Head of caudate nucleus (tissue), 42 donors: ENCODE results near the gene CCDC194.

Experiments used
- DNase-seq, 42 donors: peaks; one replicate each; pipeline versions ENCODE4 v3.0.0 to v3.0.0-alpha.2; 2020 to 2021; ENCODE audit warnings: mixed read lengths in 7 of 42
- intact Hi-C: fragments of 100-400 bp; cut with DNase I; formaldehyde crosslinking; loops from one replicate; pipeline ENCODE4 v1.15.0; 2022

The CCDC194 gene, protein sequence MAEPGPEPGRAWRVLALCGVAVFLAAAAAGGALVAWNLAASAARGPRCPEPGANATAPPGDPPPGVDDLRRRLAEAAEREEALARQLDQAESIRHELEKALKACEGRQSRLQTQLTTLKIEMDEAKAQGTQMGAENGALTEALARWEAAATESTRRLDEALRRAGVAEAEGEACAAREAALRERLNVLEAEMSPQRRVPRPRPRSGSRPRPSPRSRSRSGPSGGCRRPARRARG

GRCh38 chr19:17393914-17394313 is at the start of gene CCDC194:
Gene CCDC194, minus strand, starts transcription at chr19:17394196. Its CDS starts 38 bp downstream, at chr19:17394158.
- intact Hi-C loops = no loop called here

GRCh38 chr19:17441241-17442021 is 47.4 kb upstream of the CCDC194 start:
- intact Hi-C loops = no loop called here
- DNase-seq = peak in 7 of 42 donors; percentile 15 to 50 (median 28)

More at GRCh38 chr19:17393914-17394313, at the start of gene CCDC194:
- DNase-seq = no peak

DNA sequence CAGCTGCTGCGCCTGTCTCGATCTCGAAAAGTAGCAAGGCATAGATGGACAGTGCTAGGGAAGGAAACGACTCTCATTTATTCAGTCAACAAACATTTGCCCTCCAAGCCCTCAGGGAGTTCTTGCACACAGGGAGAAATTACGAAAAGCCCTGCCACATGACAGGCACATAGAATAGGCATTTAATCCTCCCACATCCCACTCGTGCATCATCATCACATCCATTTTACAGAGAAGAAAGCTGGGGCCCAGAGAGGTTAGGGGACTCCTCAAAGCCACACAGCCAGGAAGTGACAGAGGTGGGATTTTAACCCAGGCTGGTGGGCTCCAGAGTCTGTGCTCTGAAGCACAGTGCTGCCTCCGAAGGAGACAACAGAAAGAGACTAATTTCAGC is 42.9 kb upstream of the CCDC194 start:
- no peak for DNase-seq
- intact Hi-C loops = no loop called here

GRCh38 chr19:17436094-17436873 is 42.3 kb upstream of the CCDC194 start:
- DNase-seq = no peak
- intact Hi-C loops = no loop called here

GRCh38 chr19:17435218-17435617 is 41.2 kb upstream of the CCDC194 start:
- DNase-seq = no peak
- intact Hi-C loops = no loop called here

GRCh38 chr19:17431417-17431816 is 37.4 kb upstream of the CCDC194 start:
- DNase-seq = no peak
- intact Hi-C loops = no loop called here

- intact Hi-C loops = no loop called here
- no peak for DNase-seq
Measured at GRCh38 chr19:17429641-17430113, 35.7 kb upstream of the CCDC194 start.

- peak in 36 of 42 donors; percentile 19 to 78 (median 44) for DNase-seq
- intact Hi-C loops = no loop called here
Measured at GRCh38 chr19:17424743-17425365, 30.9 kb upstream of the CCDC194 start.

GRCh38 chr19:17423429-17424208 is 29.6 kb upstream of the CCDC194 start:
- intact Hi-C loops = no loop called here
- peak in 1 of 42 donors; percentile 10 for DNase-seq

DNA sequence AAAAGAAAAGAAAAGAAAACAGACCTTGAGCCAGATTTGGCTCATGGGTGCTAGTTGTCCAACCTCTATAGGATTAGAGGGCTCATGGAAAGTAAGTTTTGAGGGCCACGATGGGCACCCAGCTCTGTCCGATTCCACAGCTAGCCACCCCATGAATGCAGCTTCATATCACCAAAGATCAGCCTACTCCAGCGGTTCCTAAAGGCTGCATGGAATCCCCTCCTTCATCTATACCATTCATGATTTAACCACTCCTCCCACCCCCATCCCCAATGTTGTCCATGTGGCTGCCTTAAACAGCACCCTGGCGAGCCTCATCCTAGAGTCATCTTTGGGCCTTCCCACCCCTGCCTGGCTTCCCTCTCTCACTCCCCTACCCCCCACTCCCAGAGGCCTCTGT is 27.9 kb upstream of the CCDC194 start:
- intact Hi-C loops = no loop called here
- no peak for DNase-seq

GRCh38 chr19:17420475-17420924 is 26.5 kb upstream of the CCDC194 start:
- DNase-seq = peak in 19 of 42 donors; percentile 3 to 47 (median 26)

GRCh38 chr19:17419621-17420474 is 25.9 kb upstream of the CCDC194 start, which contains the start of gene MVB12A:
Gene MVB12A, plus strand, starts transcription at chr19:17420047. Its CDS starts 89 bp downstream, at chr19:17420136.
- intact Hi-C loops = no loop called here
- DNase-seq = peak; percentile 96 to 99 (median 98)

More at GRCh38 chr19:17420475-17420924, 26.5 kb upstream of the CCDC194 start:
- intact Hi-C loops = no loop called here

- no peak for DNase-seq
- intact Hi-C loops = no loop called here
Measured at GRCh38 chr19:17419154-17419620, 25.2 kb upstream of the CCDC194 start.

DNA sequence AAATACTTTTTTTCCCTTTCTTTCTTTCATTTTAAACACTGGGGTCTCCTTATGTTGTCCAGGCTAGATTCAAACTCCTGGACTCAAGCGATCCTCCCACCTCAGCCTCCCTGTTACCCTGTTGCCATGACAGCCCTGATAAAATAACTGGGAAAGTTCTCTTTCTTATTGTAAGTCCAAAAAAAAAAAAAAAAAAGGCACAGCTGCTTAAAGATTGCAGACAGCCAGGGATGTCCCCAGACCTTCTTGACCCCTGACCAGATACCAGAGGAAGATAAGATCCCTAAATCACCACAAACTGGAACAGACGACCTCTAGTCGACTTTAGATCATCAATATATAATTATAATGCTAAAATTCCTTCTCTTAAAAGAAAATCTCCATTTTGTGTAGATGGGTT is 24.7 kb upstream of the CCDC194 start:
- intact Hi-C loops = no loop called here
- no peak for DNase-seq

GRCh38 chr19:17415121-17415520 is 21.1 kb upstream of the CCDC194 start:
- intact Hi-C loops = no loop called here
- no peak for DNase-seq

- DNase-seq = no peak
- intact Hi-C loops = no loop called here
Measured at GRCh38 chr19:17414097-17414496, 20.1 kb upstream of the CCDC194 start.

- intact Hi-C loops = no loop called here
- DNase-seq = no peak
Measured at GRCh38 chr19:17411801-17412200, 17.8 kb upstream of the CCDC194 start.
